Astrocyte of the spinal cord (primary cell): ENCODE measurements around the gene VWA3A.
"Not testable (repeated sequence)": the region's sequence is repeated elsewhere in the genome, so short reads cannot be mapped to it uniquely, and the experiment has no call there.

Source experiments
- DNase-seq: peaks from one replicate; pipeline ENCODE4 v3.0.0; 2011; ENCODE audit warnings: low read depth, low spot score
- H3K4me3 ChIP-seq: 2 replicates; pipeline ENCODE4 v1.5.1; 2011; ENCODE audit warnings: low read depth, mild to moderate bottlenecking, low read length, moderate library complexity
- CTCF ChIP-seq: IDR thresholded peaks from 2 replicates; pipeline ENCODE4 v1.5.1; 2012; ENCODE audit warnings: low read depth, mild to moderate bottlenecking, low read length, inconsistent platforms
- in situ Hi-C: cut with HindIII; loops from 2 replicates; pipeline ENCODE4 v1.10.0; 2017; ENCODE audit warnings: low sequenced_read_pairs

Gene VWA3A

GRCh38 chr16:22098405-22099255 is 6.3 kb downstream of the VWA3A start:
- peak; percentile 46 for DNase-seq
- peak; percentile 72 for TF ChIP-seq CTCF
- H3K4me3 ChIP-seq: no peak overlapping the region
- in situ Hi-C loops: no loop called here

- in situ Hi-C loops: no loop called here
- TF ChIP-seq CTCF: no peak
- no peak overlapping the region for H3K4me3 ChIP-seq
- DNase-seq: no peak
These were observed 7.1 kb downstream of the VWA3A start for GRCh38 chr16:22099256-22099975.

- in situ Hi-C loops: no loop called here
- no peak for TF ChIP-seq CTCF
- no peak for DNase-seq
- H3K4me3 ChIP-seq: no peak overlapping the region
These were observed 11.1 kb downstream of the VWA3A start for GRCh38 chr16:22103441-22103840.

GRCh38 chr16:22109258-22109898 is 17.0 kb downstream of the VWA3A start:
- no peak overlapping the region for H3K4me3 ChIP-seq
- in situ Hi-C loops: no loop called here
- no peak for DNase-seq
- no peak for TF ChIP-seq CTCF

GRCh38 chr16:22111629-22112028 is 19.3 kb downstream of the VWA3A start:
- DNase-seq, in situ Hi-C loops, H3K4me3 ChIP-seq: not testable (repeated sequence)

- no peak overlapping the region for H3K4me3 ChIP-seq
- no peak for TF ChIP-seq CTCF
- no peak for DNase-seq
- in situ Hi-C loops: no loop called here
These were observed 23.9 kb downstream of the VWA3A start for GRCh38 chr16:22116095-22116700.
